Left lung (tissue), 10 donors: ENCODE data around the gene SPEM1. TPM values are rescaled to one million over a fixed set of nuclear protein-coding genes. Genes with fewer than 3 reads are reported as not detected.

Experiments
- ATAC-seq: fragments of 200-7000 bp; cut with Tn5 transposase; one replicate; pipeline ENCODE4 v1.9.1; 2020; ENCODE audit warnings: moderate library complexity
- DNase-seq, 4 donors: peaks; one replicate each; pipeline ENCODE4 v3.0.0-alpha.2; 2013 to 2020
- H3K27ac ChIP-seq, 2 donors: fragments of 200-600 bp; sonication (generic) in 1 of 2; one replicate each; pipeline versions ENCODE4 v1.5.0 to v1.8.0; 2020 to 2021
- H3K27me3 ChIP-seq, 2 donors: fragments of 200-600 bp; sonication (generic) in 1 of 2; one replicate each; pipeline versions ENCODE4 v1.5.0 to v1.8.0; 2020 to 2021
- H3K36me3 ChIP-seq, 2 donors: fragments of 200-600 bp; sonication (generic) in 1 of 2; one replicate each; pipeline versions ENCODE4 v1.5.0 to v1.8.0; 2020 to 2021
- H3K4me1 ChIP-seq, 2 donors: fragments of 200-600 bp; one replicate each; pipeline ENCODE4 v1.8.0; 2021
- H3K4me3 ChIP-seq, 2 donors: fragments of 200-600 bp; sonication (generic) in 1 of 2; one replicate each; pipeline versions ENCODE4 v1.5.0 to v1.8.0; 2020 to 2021; ENCODE audit warnings: mild to moderate bottlenecking in 1 of 2
- H3K9me3 ChIP-seq, 2 donors: fragments of 200-600 bp; sonication (generic) in 1 of 2; one replicate each; pipeline versions ENCODE4 v1.5.0 to v1.8.0; 2020 to 2021
- CTCF ChIP-seq, 2 donors: fragments of 200-600 bp; sonication (generic) in 1 of 2; IDR thresholded peaks; one replicate each; pipeline versions ENCODE4 v1.5.0 to v1.8.0; 2021; ENCODE audit warnings: antibody characterized with exemption in 2 of 2
- intact Hi-C, 2 donors: fragments of 100-400 bp; cut with DNase I; formaldehyde crosslinking; loops; one replicate each; pipeline versions ENCODE4 v1.11.2 to v1.14.2; 2022
- polyA plus RNA-seq, 6 donors: library from polyadenylated mRNA; unstranded; fragments of 120-200 nt; gene quantifications; one replicate each; pipeline ENCODE4 v1.2.1, GENCODE V29; 2013; ENCODE audit not compliant: insufficient read length in 6 of 6
- total RNA-seq, 2 donors: library from RNA; stranded (reverse); fragmentation: NEBNext Ultra II Directional; extraction: Animal tissue kit (Norgen Biotek cat#: 25700); gene quantifications; one replicate each; pipeline ENCODE4 v1.2.1, GENCODE V29; 2021
- donor health status: DM: no; HTN: yes; CAD: no.
- donor health status: DM: no; HTN: no; CAD: no.

Gene SPEM1
- total and polyA plus RNA-seq, 8 donors, result not detected

- peaks cover 7 to 36% of the 10 kb centered on the region in 2 donors for H3K4me1 ChIP-seq
- peak; percentile 69 for ATAC-seq
- intact Hi-C loops, result no loop called here
- DNase-seq, result peak in 3 of 4 donors; percentile 51 to 77 (median 52)
- TF ChIP-seq CTCF (IDR thresholded peaks at IDR 0.05), result no peak
- peaks cover 3 to 55% of the 10 kb centered on the region in 2 donors for H3K27me3 ChIP-seq
- H3K36me3 ChIP-seq, result no peaks in the 10 kb centered on the region
- H3K9me3 ChIP-seq, result no peaks in the 10 kb centered on the region
- H3K27ac ChIP-seq, result peak overlapping the region in 1 of 2 donors; percentile 66
- peak overlapping the region in 1 of 2 donors; percentile 48 for H3K4me3 ChIP-seq
Measured at GRCh38 chr17:7380321-7380720, 39.8 kb upstream of the SPEM1 start.

- no peak for TF ChIP-seq CTCF (IDR thresholded peaks at IDR 0.05)
- Histone ChIP-seq H3K36me3 (no peaks in the 10 kb centered on the region), H3K27me3 (peaks cover 3 to 55% of the 10 kb centered on the region in 2 donors), H3K4me1 (peaks cover 7 to 36% of the 10 kb centered on the region in 2 donors), H3K4me3 (peak within 1 kb of the TSS; percentile 42 to 48), H3K9me3 (no peaks in the 10 kb centered on the region), H3K27ac (peak within 1 kb of the TSS in 1 of 2 donors; percentile 66)
- intact Hi-C loops, result no loop called here
- peak in 2 of 4 donors; percentile 67 to 89 for DNase-seq
- peak; percentile 92 for ATAC-seq
Measured at GRCh38 chr17:7380855-7381683, 39.1 kb upstream of the SPEM1 start, which contains the start of gene TNK1. TSS of gene TNK1 (plus strand) at chr17:7381089. CDS start at chr17:7382927, 1,838 bp downstream.

- TF ChIP-seq CTCF (IDR thresholded peaks at IDR 0.05), result no peak
- Histone ChIP-seq H3K27me3 (peaks cover 3 to 55% of the 10 kb centered on the region in 2 donors), H3K27ac (no peak overlapping the region), H3K9me3 (no peaks in the 10 kb centered on the region), H3K36me3 (peaks cover 0 to 13% of the 10 kb centered on the region in 2 donors), H3K4me3 (no peak overlapping the region), H3K4me1 (peaks cover 7 to 36% of the 10 kb centered on the region in 2 donors)
- ATAC-seq (no peak), DNase-seq (no peak)
- intact Hi-C loops, result no loop called here
Measured at GRCh38 chr17:7382901-7383300, 37.2 kb upstream of the SPEM1 start.

GRCh38 chr17:7383371-7383741 lies 36.8 kb upstream of the SPEM1 start:
- no peak for DNase-seq
- H3K4me3 ChIP-seq, result no peak overlapping the region
- intact Hi-C loops, result no loop called here
- TF ChIP-seq CTCF (IDR thresholded peaks at IDR 0.05), result no peak
- H3K27ac ChIP-seq, result no peak overlapping the region
- peaks cover 3 to 55% of the 10 kb centered on the region in 2 donors for H3K27me3 ChIP-seq
- no peaks in the 10 kb centered on the region for H3K9me3 ChIP-seq
- peaks cover 0 to 18% of the 10 kb centered on the region in 2 donors for H3K36me3 ChIP-seq
- no peak for ATAC-seq
- peaks cover 7 to 36% of the 10 kb centered on the region in 2 donors for H3K4me1 ChIP-seq

GRCh38 chr17:7383742-7384488 lies 36.2 kb upstream of the SPEM1 start:
- Histone ChIP-seq H3K4me3 (peak overlapping the region; percentile 22 to 36), H3K27me3 (peaks cover 3 to 55% of the 10 kb centered on the region in 2 donors), H3K4me1 (peaks cover 7 to 36% of the 10 kb centered on the region in 2 donors), H3K36me3 (peaks cover 0 to 23% of the 10 kb centered on the region in 2 donors), H3K9me3 (no peaks in the 10 kb centered on the region), H3K27ac (peak overlapping the region in 1 of 2 donors; percentile 41)
- DNase-seq (peak in 3 of 4 donors; percentile 42 to 86 (median 69)), ATAC-seq (peak; percentile 34)
- intact Hi-C loops, result no loop called here
- no peak for TF ChIP-seq CTCF (IDR thresholded peaks at IDR 0.05)
